Neural cell (in vitro differentiated cells): ENCODE results near the gene TRPM6. TPM values are rescaled to one million over a fixed set of nuclear protein-coding genes. Genes with fewer than 3 reads are reported as not detected.

Source experiments
- H2AFZ ChIP-seq: fragments of 200-600, 300-800 bp; sonication (generic), shearing (Covaris generic); 2 replicates; pipeline ENCODE4 v1.6.0; 2014; ENCODE audit warnings: low read depth, mild to moderate bottlenecking, antibody characterized with exemption, low read length, moderate library complexity
- H3F3A ChIP-seq: fragments of 200-600 bp; shearing (Covaris generic); 2 replicates; pipeline ENCODE4 v1.6.1; 2016; ENCODE audit warnings: mild to moderate bottlenecking, moderate library complexity, mixed read lengths, antibody characterized with exemption, low read length; ENCODE audit not compliant: insufficient read depth, poor library complexity, severe bottlenecking
- H3K27ac ChIP-seq: fragments of 200-600, 300-800 bp; sonication (generic), shearing (Covaris generic); 2 replicates; pipeline ENCODE4 v1.5.1; 2014; ENCODE audit warnings: mild to moderate bottlenecking, low read length, moderate library complexity
- H3K27me3 ChIP-seq: fragments of 300-800, 200-600 bp; sonication (generic), shearing (Covaris generic); 2 replicates; pipeline ENCODE4 v1.6.0; 2014; ENCODE audit warnings: mild to moderate bottlenecking, low read depth, low read length, moderate library complexity; ENCODE audit not compliant: insufficient read depth
- H3K36me3 ChIP-seq: fragments of 300-800, 200-600 bp; sonication (generic), shearing (Covaris generic); 2 replicates; pipeline ENCODE4 v1.5.1; 2014; ENCODE audit warnings: mild to moderate bottlenecking, antibody characterized with exemption, low read length, moderate library complexity; ENCODE audit not compliant: insufficient read depth
- H3K4me2 ChIP-seq: fragments of 300-800, 200-600 bp; sonication (generic), shearing (Covaris generic); 2 replicates; pipeline ENCODE4 v1.6.0; 2014; ENCODE audit warnings: mild to moderate bottlenecking, low read length
- H3K4me3 ChIP-seq: fragments of 300-800, 200-600 bp; sonication (generic), shearing (Covaris generic); 2 replicates; pipeline ENCODE4 v1.5.1; 2014; ENCODE audit warnings: mild to moderate bottlenecking, low read length, moderate library complexity
- H3K79me2 ChIP-seq: fragments of 200-600 bp; shearing (Covaris generic); replicated peaks from 2 replicates; pipeline ENCODE4 v1.6.0; 2014; ENCODE audit warnings: mild to moderate bottlenecking, low read length, moderate library complexity; ENCODE audit not compliant: insufficient read depth
- H3K9ac ChIP-seq: fragments of 300-800, 200-600 bp; sonication (generic), shearing (Covaris generic); 2 replicates; pipeline ENCODE4 v1.6.1; 2016; ENCODE audit warnings: mild to moderate bottlenecking, low read length, mixed read lengths
- H3K9me2 ChIP-seq: fragments of 200-600 bp; shearing (Covaris generic); 2 replicates; pipeline ENCODE4 v1.6.1; 2016; ENCODE audit warnings: mild to moderate bottlenecking, low read length, mixed read lengths; ENCODE audit not compliant: insufficient read depth
- H3K9me3 ChIP-seq: fragments of 200-600, 300-800 bp; sonication (generic), shearing (Covaris generic); 2 replicates; pipeline ENCODE4 v1.6.1; 2016; ENCODE audit warnings: mild to moderate bottlenecking, mixed run types, low read length, moderate library complexity, mixed read lengths
- H4K20me1 ChIP-seq: fragments of 200-600 bp; shearing (Covaris generic); 2 replicates; pipeline ENCODE4 v1.6.1; 2016; ENCODE audit warnings: mild to moderate bottlenecking, mixed run types; ENCODE audit not compliant: insufficient read depth
- EP300 ChIP-seq: fragments of 450-650 bp; conservative IDR thresholded peaks from 2 replicates; pipeline ENCODE4 v1.6.1; 2014; ENCODE audit warnings: antibody characterized with exemption, mild to moderate bottlenecking, moderate library complexity; ENCODE audit not compliant: poor library complexity, severe bottlenecking
- EZH2 ChIP-seq: fragments of 200-600, 300-800 bp; shearing (Covaris generic), sonication (generic); IDR thresholded peaks from 2 replicates; pipeline ENCODE4 v1.6.1; 2014; ENCODE audit warnings: antibody characterized with exemption, low read length, borderline replicate concordance, mild to moderate bottlenecking; ENCODE audit not compliant: insufficient read depth, poor library complexity, severe bottlenecking
- MXI1 ChIP-seq: fragments of 450-650 bp; conservative IDR thresholded peaks from 2 replicates; pipeline ENCODE4 v1.6.1; 2014; ENCODE audit warnings: antibody characterized with exemption, mild to moderate bottlenecking; ENCODE audit not compliant: poor library complexity, severe bottlenecking
- POLR2AphosphoS5 ChIP-seq: IDR thresholded peaks from 2 replicates; pipeline ENCODE4 v1.6.1; 2012
- RAD21 ChIP-seq: fragments of 450-650 bp; conservative IDR thresholded peaks from 2 replicates; pipeline ENCODE4 v1.6.1; 2014; ENCODE audit warnings: antibody characterized with exemption, mild to moderate bottlenecking, moderate library complexity
- SMC3 ChIP-seq: fragments of 450-650 bp; conservative IDR thresholded peaks from 2 replicates; pipeline ENCODE4 v1.6.1; 2014; ENCODE audit warnings: antibody characterized with exemption, mild to moderate bottlenecking, moderate library complexity; ENCODE audit not compliant: poor library complexity
- TAF1 ChIP-seq: IDR thresholded peaks from 2 replicates; pipeline ENCODE4 v1.6.1; 2012; ENCODE audit warnings: low read depth
- polyA plus RNA-seq: library from polyadenylated mRNA; depleted of rRNA; stranded (reverse); fragments of >200 nt; gene quantifications from 2 replicates; pipeline ENCODE4 v1.2.3, GENCODE V29; 2014
- TF ChIP-seq, protein P1 (sequence below): IDR thresholded peaks from 2 replicates; pipeline ENCODE4 v1.6.1; 2012; ENCODE audit warnings: borderline replicate concordance
- TF ChIP-seq, protein P2 (sequence below): fragments of 450-650 bp; IDR thresholded peaks from 2 replicates; pipeline ENCODE4 v1.5.1; 2014; ENCODE audit warnings: antibody characterized with exemption, mild to moderate bottlenecking, moderate library complexity; ENCODE audit not compliant: poor library complexity, severe bottlenecking

TRPM6 gene
- polyA plus RNA-seq, 1 donor from 2014 or later, result not detected

DNA sequence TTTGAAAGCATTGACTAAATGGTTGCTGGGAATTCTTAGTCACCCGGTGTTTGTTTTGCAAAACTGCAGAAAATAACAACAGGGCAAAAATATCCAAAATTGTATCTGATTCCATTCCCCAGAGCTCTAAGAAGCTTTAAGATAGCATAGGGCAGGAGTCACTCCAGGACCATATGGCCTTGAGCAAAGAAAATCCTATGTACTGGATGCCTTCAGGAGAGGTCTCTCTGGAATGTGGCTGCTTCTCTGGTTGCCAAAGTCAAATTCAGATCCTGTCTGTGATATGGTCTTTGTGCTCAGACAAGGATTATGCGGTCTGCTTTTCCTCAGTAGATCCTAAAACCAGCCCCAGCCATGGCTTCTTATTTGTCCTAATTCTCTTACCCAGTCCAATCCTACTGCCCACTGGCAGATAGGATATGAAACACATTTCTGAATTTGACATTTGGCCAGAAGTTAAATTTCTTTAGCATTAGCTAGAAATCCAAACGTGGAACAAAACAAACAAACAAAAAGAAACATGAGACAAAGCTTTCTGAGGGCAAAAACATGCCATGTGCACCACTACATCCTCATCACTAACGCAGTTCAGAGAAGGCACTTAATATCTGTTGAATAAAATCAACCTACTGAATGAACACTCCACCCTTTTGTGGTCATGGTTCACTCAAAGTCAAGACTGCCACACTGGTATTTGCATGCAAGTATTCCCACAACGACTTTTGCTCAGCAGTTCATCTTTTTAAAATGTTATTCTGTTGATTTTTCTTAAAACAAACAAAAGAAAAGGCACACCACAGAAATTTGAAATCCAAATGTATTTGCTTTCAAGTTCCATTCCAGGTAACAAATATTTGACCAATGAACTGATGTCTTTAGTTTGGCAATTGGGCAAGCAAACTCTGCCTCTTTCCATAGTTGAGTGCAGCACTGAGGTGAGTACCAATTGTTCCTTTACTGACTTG is 165.7 kb downstream of the TRPM6 start:
- no peak overlapping the region for H3K27ac ChIP-seq
- no peaks in the 10 kb centered on the region for H3K36me3 ChIP-seq
- no peaks in the 10 kb centered on the region for H3K27me3 ChIP-seq
- H3K4me2 ChIP-seq, result no peak overlapping the region
- no peaks in the 10 kb centered on the region for H3K9me2 ChIP-seq
- no peak for TF ChIP-seq TAF1
- H2AFZ ChIP-seq, result no peak overlapping the region
- no peaks in the 10 kb centered on the region for H3F3A ChIP-seq
- H3K9ac ChIP-seq, result no peak overlapping the region
- H3K4me3 ChIP-seq, result no peak overlapping the region
- H3K79me2 ChIP-seq, result no peaks in the 10 kb centered on the region
- no peaks in the 10 kb centered on the region for H3K9me3 ChIP-seq
- H4K20me1 ChIP-seq, result no peaks in the 10 kb centered on the region

DNA sequence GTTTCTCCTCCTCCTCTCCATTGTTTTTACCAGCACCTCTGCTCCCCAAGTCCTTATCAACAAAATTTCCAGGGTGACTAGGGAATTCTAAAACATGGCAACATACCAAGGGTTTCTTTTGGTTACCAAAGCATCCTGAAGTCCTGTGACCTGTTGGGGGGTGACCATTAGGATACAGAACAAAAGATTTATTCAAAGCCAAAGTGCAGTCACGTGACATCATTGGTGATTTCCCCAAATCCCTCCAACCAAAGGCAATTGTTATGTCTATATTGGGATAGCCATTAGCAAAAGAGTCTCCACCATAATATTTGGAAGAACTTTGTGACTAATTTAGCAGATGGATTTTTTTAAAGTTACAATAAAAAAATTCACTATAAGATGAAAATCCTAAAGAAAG is 168.4 kb downstream of the TRPM6 start:
- H3K27me3 ChIP-seq, result no peaks in the 10 kb centered on the region
- no peaks in the 10 kb centered on the region for H3K9me3 ChIP-seq
- no peak overlapping the region for H3K4me2 ChIP-seq
- no peaks in the 10 kb centered on the region for H3K79me2 ChIP-seq
- no peak overlapping the region for H3K9ac ChIP-seq
- no peaks in the 10 kb centered on the region for H3K36me3 ChIP-seq
- TF ChIP-seq MXI1, result no peak
- TF ChIP-seq POLR2AphosphoS5, result no peak
- no peak for TF ChIP-seq SMC3
- TF ChIP-seq, protein P1, sequence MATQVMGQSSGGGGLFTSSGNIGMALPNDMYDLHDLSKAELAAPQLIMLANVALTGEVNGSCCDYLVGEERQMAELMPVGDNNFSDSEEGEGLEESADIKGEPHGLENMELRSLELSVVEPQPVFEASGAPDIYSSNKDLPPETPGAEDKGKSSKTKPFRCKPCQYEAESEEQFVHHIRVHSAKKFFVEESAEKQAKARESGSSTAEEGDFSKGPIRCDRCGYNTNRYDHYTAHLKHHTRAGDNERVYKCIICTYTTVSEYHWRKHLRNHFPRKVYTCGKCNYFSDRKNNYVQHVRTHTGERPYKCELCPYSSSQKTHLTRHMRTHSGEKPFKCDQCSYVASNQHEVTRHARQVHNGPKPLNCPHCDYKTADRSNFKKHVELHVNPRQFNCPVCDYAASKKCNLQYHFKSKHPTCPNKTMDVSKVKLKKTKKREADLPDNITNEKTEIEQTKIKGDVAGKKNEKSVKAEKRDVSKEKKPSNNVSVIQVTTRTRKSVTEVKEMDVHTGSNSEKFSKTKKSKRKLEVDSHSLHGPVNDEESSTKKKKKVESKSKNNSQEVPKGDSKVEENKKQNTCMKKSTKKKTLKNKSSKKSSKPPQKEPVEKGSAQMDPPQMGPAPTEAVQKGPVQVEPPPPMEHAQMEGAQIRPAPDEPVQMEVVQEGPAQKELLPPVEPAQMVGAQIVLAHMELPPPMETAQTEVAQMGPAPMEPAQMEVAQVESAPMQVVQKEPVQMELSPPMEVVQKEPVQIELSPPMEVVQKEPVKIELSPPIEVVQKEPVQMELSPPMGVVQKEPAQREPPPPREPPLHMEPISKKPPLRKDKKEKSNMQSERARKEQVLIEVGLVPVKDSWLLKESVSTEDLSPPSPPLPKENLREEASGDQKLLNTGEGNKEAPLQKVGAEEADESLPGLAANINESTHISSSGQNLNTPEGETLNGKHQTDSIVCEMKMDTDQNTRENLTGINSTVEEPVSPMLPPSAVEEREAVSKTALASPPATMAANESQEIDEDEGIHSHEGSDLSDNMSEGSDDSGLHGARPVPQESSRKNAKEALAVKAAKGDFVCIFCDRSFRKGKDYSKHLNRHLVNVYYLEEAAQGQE, result no peak
- no peak for TF ChIP-seq EZH2
- no peak for TF ChIP-seq RAD21
- TF ChIP-seq EP300, result no peak
- no peak for TF ChIP-seq TAF1
- TF ChIP-seq, protein P2, sequence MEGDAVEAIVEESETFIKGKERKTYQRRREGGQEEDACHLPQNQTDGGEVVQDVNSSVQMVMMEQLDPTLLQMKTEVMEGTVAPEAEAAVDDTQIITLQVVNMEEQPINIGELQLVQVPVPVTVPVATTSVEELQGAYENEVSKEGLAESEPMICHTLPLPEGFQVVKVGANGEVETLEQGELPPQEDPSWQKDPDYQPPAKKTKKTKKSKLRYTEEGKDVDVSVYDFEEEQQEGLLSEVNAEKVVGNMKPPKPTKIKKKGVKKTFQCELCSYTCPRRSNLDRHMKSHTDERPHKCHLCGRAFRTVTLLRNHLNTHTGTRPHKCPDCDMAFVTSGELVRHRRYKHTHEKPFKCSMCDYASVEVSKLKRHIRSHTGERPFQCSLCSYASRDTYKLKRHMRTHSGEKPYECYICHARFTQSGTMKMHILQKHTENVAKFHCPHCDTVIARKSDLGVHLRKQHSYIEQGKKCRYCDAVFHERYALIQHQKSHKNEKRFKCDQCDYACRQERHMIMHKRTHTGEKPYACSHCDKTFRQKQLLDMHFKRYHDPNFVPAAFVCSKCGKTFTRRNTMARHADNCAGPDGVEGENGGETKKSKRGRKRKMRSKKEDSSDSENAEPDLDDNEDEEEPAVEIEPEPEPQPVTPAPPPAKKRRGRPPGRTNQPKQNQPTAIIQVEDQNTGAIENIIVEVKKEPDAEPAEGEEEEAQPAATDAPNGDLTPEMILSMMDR, result no peak
- no peak overlapping the region for H3K27ac ChIP-seq
- no peaks in the 10 kb centered on the region for H3F3A ChIP-seq
- no peak overlapping the region for H2AFZ ChIP-seq
- H3K9me2 ChIP-seq, result no peaks in the 10 kb centered on the region
- no peaks in the 10 kb centered on the region for H4K20me1 ChIP-seq
- H3K4me3 ChIP-seq, result no peak overlapping the region
